ENCODE data around the gene NID2. TPM values are rescaled to one million over a fixed set of nuclear protein-coding genes. Genes with fewer than 3 reads are reported as not detected.

NID2 gene
- total RNA-seq, 1 donor from 2014 or later, result 42.5 TPM

GRCh38 chr14:51990488-51990887 is 78.4 kb downstream of the NID2 start:
- Mint-ChIP-seq H3K4me3 (peak overlapping the region; percentile 98), H3K27ac (ENCODE audit: unreplicated experiment) (no peak overlapping the region), H3K4me1 (peaks cover 35% of the 10 kb centered on the region), H3K36me3 (ENCODE audit: low read depth) (peaks cover 2% of the 10 kb centered on the region), H3K27me3 (ENCODE audit: low read depth) (no peaks in the 10 kb centered on the region), H3K9me3 (no peaks in the 10 kb centered on the region)
- DNase-seq (ENCODE audit: low read depth, low spot score), result no peak
- no peak for TF ChIP-seq CTCF (conservative IDR thresholded peaks at IDR 0.05)

GRCh38 chr14:51989293-51990234 is 79.3 kb downstream of the NID2 start, which contains the start of gene RTRAF:
Gene RTRAF (plus strand): TSS chr14:51989546. CDS start chr14:51989640, 94 bp downstream.
- Mint-ChIP-seq H3K36me3 (ENCODE audit: low read depth) (no peaks in the 10 kb centered on the region), H3K4me3 (peak within 1 kb of the TSS; percentile 98), H3K27me3 (ENCODE audit: low read depth) (no peaks in the 10 kb centered on the region), H3K4me1 (peaks cover 35% of the 10 kb centered on the region), H3K9me3 (no peaks in the 10 kb centered on the region), H3K27ac (ENCODE audit: unreplicated experiment) (peak within 1 kb of the TSS; percentile 99)
- no peak for TF ChIP-seq CTCF (conservative IDR thresholded peaks at IDR 0.05)
- DNase-seq (ENCODE audit: low read depth, low spot score), result peak; percentile 83

- no peak for TF ChIP-seq CTCF (conservative IDR thresholded peaks at IDR 0.05)
- Mint-ChIP-seq H3K4me3 (peak overlapping the region; percentile 98), H3K36me3 (ENCODE audit: low read depth) (no peaks in the 10 kb centered on the region), H3K9me3 (peaks cover 5% of the 10 kb centered on the region), H3K27me3 (ENCODE audit: low read depth) (no peaks in the 10 kb centered on the region), H3K27ac (ENCODE audit: unreplicated experiment) (no peak overlapping the region), H3K4me1 (peaks cover 38% of the 10 kb centered on the region)
- no peak for DNase-seq (ENCODE audit: low read depth, low spot score)
Measured at GRCh38 chr14:51988221-51988620, 80.6 kb downstream of the NID2 start.

- no peak for TF ChIP-seq CTCF (conservative IDR thresholded peaks at IDR 0.05)
- Mint-ChIP-seq H3K4me1 (peaks cover 30% of the 10 kb centered on the region), H3K9me3 (peaks cover 6% of the 10 kb centered on the region), H3K27ac (ENCODE audit: unreplicated experiment) (no peak overlapping the region), H3K27me3 (ENCODE audit: low read depth) (no peaks in the 10 kb centered on the region), H3K36me3 (ENCODE audit: low read depth) (no peaks in the 10 kb centered on the region), H3K4me3 (no peak overlapping the region)
- DNase-seq (ENCODE audit: low read depth, low spot score), result no peak
Measured at GRCh38 chr14:51981218-51981854, 87.5 kb downstream of the NID2 start.

- Mint-ChIP-seq H3K27me3 (ENCODE audit: low read depth) (no peaks in the 10 kb centered on the region), H3K36me3 (ENCODE audit: low read depth) (peaks cover 2% of the 10 kb centered on the region), H3K4me3 (no peak overlapping the region), H3K4me1 (peaks cover 43% of the 10 kb centered on the region), H3K27ac (ENCODE audit: unreplicated experiment) (no peak overlapping the region), H3K9me3 (peaks cover 6% of the 10 kb centered on the region)
- peak; percentile 97 for DNase-seq (ENCODE audit: low read depth, low spot score)
- TF ChIP-seq CTCF (conservative IDR thresholded peaks at IDR 0.05), result peak; percentile 95
Measured at GRCh38 chr14:51979088-51979709, 89.7 kb downstream of the NID2 start.
